Testis (tissue), 5 donors: ENCODE measurements around the gene KL. TPM values are rescaled to one million over a fixed set of nuclear protein-coding genes. Genes with fewer than 3 reads are reported as not detected.

Experiments used
- DNase-seq: peaks from one replicate; pipeline ENCODE4 v3.0.0-alpha.2; 2019
- H3K27ac ChIP-seq, 2 donors: fragments of 200-600 bp; sonication (generic); one replicate each; pipeline ENCODE4 v1.5.1; 2019
- H3K27me3 ChIP-seq: fragments of 200-600 bp; sonication (generic); one replicate; pipeline ENCODE4 v1.5.1; 2019
- H3K36me3 ChIP-seq: fragments of 200-600 bp; sonication (generic); one replicate; pipeline ENCODE4 v1.5.1; 2017; ENCODE audit warnings: low read depth; ENCODE audit errors: missing control alignments
- H3K4me1 ChIP-seq: fragments of 200-600 bp; sonication (generic); one replicate; pipeline ENCODE4 v1.5.1; 2019
- H3K4me3 ChIP-seq, 2 donors: fragments of 200-600 bp; sonication (generic); one replicate each; pipeline ENCODE4 v1.5.1; 2017 to 2019
- H3K9me3 ChIP-seq: fragments of 200-600 bp; sonication (generic); one replicate; pipeline ENCODE4 v1.5.1; 2017
- CTCF ChIP-seq, 3 experiments: fragments of 450-650 bp in 2 of 3; fragments of 200-600 bp in 1 of 3; sonication (generic) in 1 of 3; IDR thresholded peaks; one replicate each; pipeline ENCODE4 v1.5.1; 2016 to 2019; ENCODE audit warnings: antibody characterized with exemption in 3 of 3, mild to moderate bottlenecking in 2 of 3, moderate library complexity in 1 of 3
- POLR2A ChIP-seq: fragments of 450-650 bp; IDR thresholded peaks from one replicate; pipeline ENCODE4 v1.6.1; 2017; ENCODE audit warnings: antibody characterized with exemption, mild to moderate bottlenecking, moderate library complexity
- WGBS, 2 donors: methylation state at CpG; one replicate each; pipeline ENCODE4 v1.1.5; 2018; 5-methylcytosine and 5-hydroxymethylcytosine counted together
- intact Hi-C: fragments of 100-400 bp; cut with DNase I; formaldehyde crosslinking; loops from one replicate; pipeline ENCODE4 v1.15.1; 2023; ENCODE audit warnings: low total_unique reads
- long read RNA-seq, 2 donors: transcript quantifications; one replicate each; lab custom pipeline, GENCODE V29; 2026
- polyA plus RNA-seq: library from polyadenylated mRNA; stranded (reverse); fragments of 350-450 nt; fragmentation: Illumina TruSeq; extraction: RNeasy Lipid Tissue Mini Kit (QIAGEN cat#74804); gene quantifications from one replicate; pipeline ENCODE4 v1.2.3, GENCODE V29; 2014; ENCODE audit warnings: low read depth, low replicate concordance; ENCODE audit not compliant: insufficient read depth
- total RNA-seq, 2 donors: library from RNA; depleted of rRNA; stranded (reverse); fragments of >200 nt; gene quantifications; one replicate each; pipeline ENCODE4 v1.2.3, GENCODE V29; 2016

The KL gene
- total RNA-seq (1 to 10 TPM in 1 of 2 donors, under 1 TPM in 1; 0.81 to 1.1 TPM), polyA plus RNA-seq (1.6 TPM)
- long read RNA-seq, donor 1, partial matches to known transcripts: 0 of 1 reads
- long read RNA-seq, donor 1, other reads (novel, unspliced or antisense): 0 of 1 reads
- long read RNA-seq, donor 2: 0 reads

- TF ChIP-seq CTCF (IDR thresholded peaks at IDR 0.05) (no peak), POLR2A (no peak)
- DNase-seq: peak; percentile 16
- Histone ChIP-seq H3K9me3 (no peaks in the 10 kb centered on the region), H3K27ac (peak within 1 kb of the TSS in 1 of 2 donors; percentile 36), H3K4me3 (peak within 1 kb of the TSS; percentile 42 to 53), H3K36me3 (no peaks in the 10 kb centered on the region), H3K4me1 (no peaks in the 10 kb centered on the region), H3K27me3 (no peaks in the 10 kb centered on the region)
- 3 to 13% methylated on average over 6 to 44 of the region's 106 CpGs for WGBS, 2 donors
- intact Hi-C loops: no loop called here
Measured at GRCh38 chr13:33016414-33017322, at the start of gene KL. TSS of gene KL (plus strand) at chr13:33016423. CDS start at chr13:33016441, 18 bp downstream.

- no peaks in the 10 kb centered on the region for H3K4me1 ChIP-seq
- H3K27me3 ChIP-seq: no peaks in the 10 kb centered on the region
- no peak overlapping the region for H3K27ac ChIP-seq
- H3K4me3 ChIP-seq: no peak overlapping the region
- peaks cover 3% of the 10 kb centered on the region for H3K36me3 ChIP-seq
- no peaks in the 10 kb centered on the region for H3K9me3 ChIP-seq
- DNase-seq: no peak
- WGBS, 2 donors: 83 to 87% methylated on average over 5 of the region's 5 CpGs
- intact Hi-C loops: no loop called here
- TF ChIP-seq POLR2A (no peak), CTCF (IDR thresholded peaks at IDR 0.05) (no peak)
Measured at GRCh38 chr13:32967584-32968182, 48.5 kb upstream of the KL start.

- Histone ChIP-seq H3K4me3 (no peak overlapping the region), H3K9me3 (no peaks in the 10 kb centered on the region), H3K4me1 (no peaks in the 10 kb centered on the region), H3K36me3 (peaks cover 3% of the 10 kb centered on the region), H3K27ac (no peak overlapping the region), H3K27me3 (no peaks in the 10 kb centered on the region)
- WGBS, 2 donors: 91 to 93% methylated on average over 1 of the region's 1 CpG
- intact Hi-C loops: no loop called here
- DNase-seq: no peak
- TF ChIP-seq CTCF (IDR thresholded peaks at IDR 0.05): no peak
- TF ChIP-seq POLR2A: no peak
Measured at GRCh38 chr13:32968316-32968715, 47.9 kb upstream of the KL start.

- Histone ChIP-seq H3K27me3 (no peaks in the 10 kb centered on the region), H3K4me3 (no peak overlapping the region), H3K4me1 (no peaks in the 10 kb centered on the region), H3K27ac (no peak overlapping the region), H3K36me3 (peaks cover 3% of the 10 kb centered on the region), H3K9me3 (no peaks in the 10 kb centered on the region)
- intact Hi-C loops: no loop called here
- DNase-seq: no peak
- 56 to 74% methylated on average over 3 of the region's 3 CpGs for WGBS, 2 donors
- TF ChIP-seq POLR2A (no peak), CTCF (IDR thresholded peaks at IDR 0.05) (no peak)
Measured at GRCh38 chr13:32968793-32969192, 47.4 kb upstream of the KL start.
